H9 (cell line): ENCODE results near the gene STN1. TPM values are rescaled to one million over a fixed set of nuclear protein-coding genes. Genes with fewer than 3 reads are reported as not detected.

Experiments used
- DNase-seq: peaks from one replicate; pipeline ENCODE4 v3.0.0-alpha.2; 2017
- H2AFZ ChIP-seq: one replicate; pipeline ENCODE4 v1.6.1; 2013; ENCODE audit warnings: mild to moderate bottlenecking, low read length, control low read depth, moderate library complexity
- H2AK5ac ChIP-seq: 2 replicates; pipeline ENCODE4 v1.6.1; 2013; ENCODE audit warnings: low read length, control low read depth, mixed read lengths; ENCODE audit not compliant: insufficient read length
- H2BK120ac ChIP-seq: one replicate; pipeline ENCODE4 v1.6.1; 2013; ENCODE audit warnings: low read depth, mild to moderate bottlenecking, low read length, control low read depth, inconsistent platforms; ENCODE audit not compliant: poor library complexity, severe bottlenecking
- H2BK12ac ChIP-seq: 2 replicates; pipeline ENCODE4 v1.6.1; 2013; ENCODE audit warnings: low read length, control low read depth, mixed read lengths, low read depth; ENCODE audit not compliant: insufficient read length
- H2BK15ac ChIP-seq: 2 replicates; pipeline ENCODE4 v1.6.1; 2013; ENCODE audit warnings: low read depth, low read length, control low read depth
- H2BK20ac ChIP-seq: one replicate; pipeline ENCODE4 v1.6.1; 2013; ENCODE audit warnings: low read depth, mild to moderate bottlenecking, low read length, control low read depth, inconsistent platforms; ENCODE audit not compliant: poor library complexity, severe bottlenecking
- H2BK5ac ChIP-seq: 2 replicates; pipeline ENCODE4 v1.6.1; 2013; ENCODE audit warnings: low read length, control low read depth, mixed read lengths; ENCODE audit not compliant: insufficient read length
- H3K14ac ChIP-seq: 2 replicates; pipeline ENCODE4 v1.6.1; 2013; ENCODE audit warnings: low read length, control low read depth; ENCODE audit not compliant: insufficient read depth
- H3K18ac ChIP-seq: 2 replicates; pipeline ENCODE4 v1.6.1; 2013; ENCODE audit warnings: low read depth, mild to moderate bottlenecking, mixed read lengths, low read length, control low read depth; ENCODE audit not compliant: insufficient read length
- H3K23ac ChIP-seq: 2 replicates; pipeline ENCODE4 v1.6.1; 2013; ENCODE audit warnings: low read length, control low read depth, mixed read lengths, low read depth; ENCODE audit not compliant: insufficient read length
- H3K23me2 ChIP-seq: 2 replicates; pipeline ENCODE4 v1.6.1; 2013; ENCODE audit warnings: low read depth, mild to moderate bottlenecking, mixed read lengths, low read length, control low read depth; ENCODE audit not compliant: insufficient read length, poor library complexity, severe bottlenecking
- H3K27ac ChIP-seq: 2 replicates; pipeline ENCODE4 v1.5.1; 2013; ENCODE audit warnings: low read length, control low read depth, mixed read lengths, low read depth; ENCODE audit not compliant: insufficient read length
- H3K27me3 ChIP-seq: 2 replicates; pipeline ENCODE4 v1.6.1; 2013; ENCODE audit warnings: low read length, control low read depth, inconsistent platforms; ENCODE audit not compliant: insufficient read depth
- H3K4ac ChIP-seq: 2 replicates; pipeline ENCODE4 v1.6.1; 2013; ENCODE audit warnings: low read depth, mild to moderate bottlenecking, control low read depth, inconsistent platforms, low read length, moderate library complexity
- H3K4me1 ChIP-seq: 2 replicates; pipeline ENCODE4 v1.6.1; 2013; ENCODE audit warnings: low read length, control low read depth, inconsistent platforms; ENCODE audit not compliant: insufficient read depth
- H3K4me2 ChIP-seq: 2 replicates; pipeline ENCODE4 v1.6.1; 2013; ENCODE audit warnings: low read length, control low read depth, mixed read lengths; ENCODE audit not compliant: insufficient read length, insufficient read depth
- H3K56ac ChIP-seq: 2 replicates; pipeline ENCODE4 v1.6.1; 2013; ENCODE audit warnings: low read depth, mild to moderate bottlenecking, mixed read lengths, low read length, control low read depth; ENCODE audit not compliant: insufficient read length
- H3K79me1 ChIP-seq: 2 replicates; pipeline ENCODE4 v1.6.1; 2013; ENCODE audit warnings: low read depth, mild to moderate bottlenecking, moderate library complexity, low read length, control low read depth, inconsistent platforms; ENCODE audit not compliant: insufficient read depth, poor library complexity, severe bottlenecking
- H3K79me2 ChIP-seq: 2 replicates; pipeline ENCODE4 v1.6.1; 2013; ENCODE audit warnings: low read length, control low read depth, inconsistent platforms; ENCODE audit not compliant: insufficient read depth
- H3K9ac ChIP-seq: 2 replicates; pipeline ENCODE4 v1.6.1; 2013; ENCODE audit warnings: low read length, control low read depth, mixed read lengths; ENCODE audit not compliant: insufficient read length; ENCODE audit errors: extremely low read depth
- H3K9me3 ChIP-seq: one replicate; pipeline ENCODE4 v1.6.1; 2013; ENCODE audit warnings: low read depth, low read length, inconsistent platforms; ENCODE audit not compliant: control insufficient read depth
- H3T11ph ChIP-seq: one replicate; pipeline ENCODE4 v1.6.1; 2013; ENCODE audit warnings: mild to moderate bottlenecking, low read length, control low read depth, inconsistent platforms
- H4K20me1 ChIP-seq: one replicate; pipeline ENCODE4 v1.6.1; 2013; ENCODE audit not compliant: control insufficient read depth, insufficient read length, insufficient read depth
- H4K5ac ChIP-seq: 2 replicates; pipeline ENCODE4 v1.6.1; 2013; ENCODE audit warnings: low read depth, mild to moderate bottlenecking, mixed read lengths, low read length, control low read depth; ENCODE audit not compliant: insufficient read length
- H4K8ac ChIP-seq: replicated peaks from 2 replicates; pipeline ENCODE4 v1.6.1; 2013; ENCODE audit warnings: low read length, control low read depth, mixed read lengths, low read depth; ENCODE audit not compliant: insufficient read length
- H4K91ac ChIP-seq: 2 replicates; pipeline ENCODE4 v1.6.1; 2013; ENCODE audit warnings: low read depth, mild to moderate bottlenecking, moderate library complexity, mixed read lengths, low read length, control low read depth; ENCODE audit not compliant: insufficient read length
- H3K27ac Mint-ChIP-seq, 3 experiments: 2 replicates in 2 of 3; 3 replicates in 1 of 3; pipeline ENCODE4 v1.8.0; 2020 to 2021; ENCODE audit warnings: mixed read lengths in 3 of 3, mild to moderate bottlenecking in 1 of 3, moderate library complexity in 1 of 3
- H3K27me3 Mint-ChIP-seq: 2 replicates; pipeline ENCODE4 v1.8.0; 2021; ENCODE audit warnings: low read depth, mild to moderate bottlenecking, moderate library complexity, mixed read lengths
- H3K36me3 Mint-ChIP-seq, 3 experiments: 2 replicates in 2 of 3; 3 replicates in 1 of 3; pipeline ENCODE4 v1.8.0; 2020 to 2021; ENCODE audit warnings: low read depth in 3 of 3, mixed read lengths in 3 of 3; ENCODE audit not compliant: insufficient read depth in 1 of 3
- H3K4me1 Mint-ChIP-seq, 2 experiments: 2 replicates each; pipeline ENCODE4 v1.8.0; 2020; ENCODE audit warnings: mixed read lengths in 2 of 2
- H3K4me3 Mint-ChIP-seq, 2 experiments: 2 replicates in 1 of 2; 3 replicates in 1 of 2; pipeline ENCODE4 v1.8.0; 2020 to 2021; ENCODE audit warnings: mild to moderate bottlenecking in 2 of 2, mixed read lengths in 2 of 2, moderate library complexity in 1 of 2
- H3K9me3 Mint-ChIP-seq, 2 experiments: 2 replicates in 1 of 2; 3 replicates in 1 of 2; pipeline ENCODE4 v1.8.0; 2020; ENCODE audit warnings: mild to moderate bottlenecking in 2 of 2, mixed read lengths in 2 of 2, moderate library complexity in 1 of 2
- CTCF ChIP-seq: fragments of 200-600 bp; sonication (generic); conservative IDR thresholded peaks from 3 replicates; pipeline ENCODE4 v1.8.0; 2021; ENCODE audit warnings: antibody characterized with exemption, mild to moderate bottlenecking
- WGBS: extraction: QIAGEN DNeasy Blood & Tissue Kit; methylation state at CpG from one replicate; pipeline ENCODE4 v1.1.7; 2013; ENCODE audit warnings: missing lambda C conversion rate, low lambda C conversion rate, mixed read lengths; ENCODE audit not compliant: insufficient read length; ENCODE audit errors: extremely low coverage; 5-methylcytosine and 5-hydroxymethylcytosine counted together
- total RNA-seq: library from RNA; stranded (reverse); gene quantifications from 2 replicates; pipeline ENCODE4 v1.2.1, GENCODE V29; 2021

The STN1 gene
- total RNA-seq, 1 experiment from 2014 or later: 11.3 TPM

GRCh38 chr10:103856797-103857170 lies 61.2 kb downstream of the STN1 start:
- H3K27ac Mint-ChIP-seq: no peak overlapping the region
- Histone ChIP-seq H3K9ac (no peak overlapping the region), H3K27me3 (peaks cover 2% of the 10 kb centered on the region; the same call in 1 of the 2 replicates), H3K27ac (no peak overlapping the region), H3K4me1 (no peaks in the 10 kb centered on the region), H4K20me1 (no peaks in the 10 kb centered on the region), H2BK5ac (no peak overlapping the region), H3K4ac (no peak overlapping the region), H3K14ac (no peak overlapping the region), H2BK12ac (no peak overlapping the region), H2BK120ac (no peak overlapping the region), H2BK15ac (no peak overlapping the region), H3K18ac (no peak overlapping the region), H3K23ac (no peak overlapping the region), H3K4me2 (no peak overlapping the region), H3K9me3 (no peaks in the 10 kb centered on the region), H3K23me2 (peaks cover 16% of the 10 kb centered on the region), H2BK20ac (no peak overlapping the region), H2AK5ac (no peak overlapping the region), H3K56ac (no peak overlapping the region), H4K8ac (no peak overlapping the region), H4K5ac (no peak overlapping the region), H3K79me1 (no peaks in the 10 kb centered on the region), H3T11ph (no peak overlapping the region), H3K79me2 (no peaks in the 10 kb centered on the region), H4K91ac (no peak overlapping the region), H2AFZ (no peak overlapping the region)
- DNase-seq: no peak
- TF ChIP-seq CTCF: no peak
- peaks cover 55% of the 10 kb centered on the region for H3K27me3 Mint-ChIP-seq
- H3K9me3 Mint-ChIP-seq: no peaks in the 10 kb centered on the region; a peak in 3 of 5 replicates
- peak overlapping the region in 1 of 2 experiments; percentile 22; a peak in 2 of 5 replicates for H3K4me3 Mint-ChIP-seq
- H3K4me1 Mint-ChIP-seq: peaks cover 20 to 28% of the 10 kb centered on the region in 2 experiments
- no CpG with 5 or more reads among the region's 5 CpGs for WGBS
- no peaks in the 10 kb centered on the region; a peak in 1 of 7 replicates for H3K36me3 Mint-ChIP-seq
